Measurements from ENCODE around the gene CCDC152. TPM values are rescaled to one million over a fixed set of nuclear protein-coding genes. Genes with fewer than 3 reads are reported as not detected.
A peak's percentile ranks its signal among the peaks of the same experiment; 100 is the strongest.
"Not testable (repeated sequence)": the region's sequence is repeated elsewhere in the genome, so short reads cannot be mapped to it uniquely, and the experiment has no call there.

CCDC152 gene
- total and polyA plus RNA-seq, 8 donors = 0.19 to 1.3 (median 0.59) TPM

DNA sequence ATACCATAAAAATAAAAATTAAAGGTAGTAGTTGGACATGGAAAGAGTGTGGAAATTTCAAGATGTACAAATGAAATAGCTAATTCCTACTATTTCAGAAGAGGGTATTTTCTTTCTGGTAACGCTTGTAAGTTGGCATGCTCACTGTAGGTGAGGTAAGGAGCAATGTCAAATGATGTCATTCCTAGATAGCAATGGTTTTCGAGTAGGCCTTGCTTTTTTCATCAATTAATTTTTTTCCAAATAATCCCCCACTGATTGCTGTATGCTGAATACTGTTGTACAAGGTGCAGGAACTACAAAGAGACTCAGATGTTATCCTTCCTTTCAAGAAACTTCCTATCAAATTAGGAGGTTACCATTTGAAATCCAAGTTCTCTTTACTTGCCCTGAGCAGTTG is 56.0 kb downstream of the CCDC152 start:
- TF ChIP-seq, protein P1, sequence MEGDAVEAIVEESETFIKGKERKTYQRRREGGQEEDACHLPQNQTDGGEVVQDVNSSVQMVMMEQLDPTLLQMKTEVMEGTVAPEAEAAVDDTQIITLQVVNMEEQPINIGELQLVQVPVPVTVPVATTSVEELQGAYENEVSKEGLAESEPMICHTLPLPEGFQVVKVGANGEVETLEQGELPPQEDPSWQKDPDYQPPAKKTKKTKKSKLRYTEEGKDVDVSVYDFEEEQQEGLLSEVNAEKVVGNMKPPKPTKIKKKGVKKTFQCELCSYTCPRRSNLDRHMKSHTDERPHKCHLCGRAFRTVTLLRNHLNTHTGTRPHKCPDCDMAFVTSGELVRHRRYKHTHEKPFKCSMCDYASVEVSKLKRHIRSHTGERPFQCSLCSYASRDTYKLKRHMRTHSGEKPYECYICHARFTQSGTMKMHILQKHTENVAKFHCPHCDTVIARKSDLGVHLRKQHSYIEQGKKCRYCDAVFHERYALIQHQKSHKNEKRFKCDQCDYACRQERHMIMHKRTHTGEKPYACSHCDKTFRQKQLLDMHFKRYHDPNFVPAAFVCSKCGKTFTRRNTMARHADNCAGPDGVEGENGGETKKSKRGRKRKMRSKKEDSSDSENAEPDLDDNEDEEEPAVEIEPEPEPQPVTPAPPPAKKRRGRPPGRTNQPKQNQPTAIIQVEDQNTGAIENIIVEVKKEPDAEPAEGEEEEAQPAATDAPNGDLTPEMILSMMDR (IDR thresholded peaks at IDR 0.05) = no peak
- no peaks in the 10 kb centered on the region for H3K27me3 ChIP-seq
- FAIRE-seq (no peak), ATAC-seq (no peak), DNase-seq (no peak)
- peak overlapping the region in 3 of 4 donors; percentile 58 to 91 (median 90) for H3K27ac ChIP-seq
- WGBS, 2 donors = 38% methylated on average over 2 of the region's 2 CpGs
- intact Hi-C loops (cut with DNase I) = no loop called here
- H3K9me3 ChIP-seq = no peaks in the 10 kb centered on the region
- peaks cover 7 to 22% (median 14%) of the 10 kb centered on the region in 3 donors for H3K4me1 ChIP-seq
- H3K36me3 ChIP-seq = peaks cover 0 to 3% (median 0%) of the 10 kb centered on the region in 3 donors
- H3K4me3 ChIP-seq = no peak overlapping the region

DNA sequence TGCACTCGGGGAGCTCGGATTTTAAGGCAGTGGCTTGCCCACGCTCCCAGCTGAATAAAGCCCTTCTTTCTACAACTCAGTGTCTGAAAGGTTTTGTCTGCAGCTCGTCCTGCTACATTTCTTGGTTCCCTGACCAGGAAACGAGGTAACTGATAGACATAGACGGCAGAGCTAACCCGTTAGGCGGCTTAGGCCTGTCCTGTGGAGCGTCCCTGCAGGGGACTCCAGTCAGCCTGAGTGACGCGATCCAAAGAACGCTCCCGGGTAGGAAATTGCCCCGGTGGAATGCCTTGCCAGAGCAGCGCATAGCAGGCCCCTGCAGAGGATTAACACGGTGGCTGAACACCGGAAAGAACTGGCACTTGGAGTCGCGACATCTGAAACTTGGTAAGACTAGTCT is 56.9 kb downstream of the CCDC152 start:
- ATAC-seq = no peak
- DNase-seq = peak in 2 of 6 donors; percentile 22 to 42
- no peak overlapping the region for H3K27ac ChIP-seq
- H3K36me3 ChIP-seq = no peaks in the 10 kb centered on the region
- no peak for FAIRE-seq
- H3K9me3 ChIP-seq = no peaks in the 10 kb centered on the region
- H3K27me3 ChIP-seq = no peaks in the 10 kb centered on the region
- H3K4me3 ChIP-seq = no peak overlapping the region
- peaks cover 7 to 17% (median 10%) of the 10 kb centered on the region in 3 donors for H3K4me1 ChIP-seq
- WGBS, 2 donors = 87 to 89% methylated on average over 19 of the region's 19 CpGs
- TF ChIP-seq, protein P1 (IDR thresholded peaks at IDR 0.05) = no peak
- intact Hi-C loops (cut with DNase I) = no loop called here

DNA sequence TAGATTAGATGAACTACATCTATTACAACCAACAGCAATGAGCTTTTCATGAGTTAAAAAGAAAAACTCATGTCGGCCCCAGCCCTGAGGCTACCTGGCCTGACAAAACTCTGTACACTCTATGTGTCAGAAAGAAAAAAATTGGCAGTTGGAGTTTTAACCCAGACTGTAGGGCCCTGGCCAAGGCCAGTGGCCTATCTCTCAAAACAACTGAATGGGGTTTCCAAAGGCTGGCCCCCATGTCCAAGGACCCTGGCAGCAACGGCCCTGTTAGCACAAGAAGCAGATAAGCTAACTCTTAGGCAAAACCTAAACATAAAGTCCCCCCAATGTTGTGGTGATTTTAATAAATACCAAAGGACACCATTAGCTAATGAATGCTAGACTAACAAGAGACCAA is 59.9 kb downstream of the CCDC152 start:
- intact Hi-C loops (cut with DNase I) = not testable (repeated sequence)

DNA sequence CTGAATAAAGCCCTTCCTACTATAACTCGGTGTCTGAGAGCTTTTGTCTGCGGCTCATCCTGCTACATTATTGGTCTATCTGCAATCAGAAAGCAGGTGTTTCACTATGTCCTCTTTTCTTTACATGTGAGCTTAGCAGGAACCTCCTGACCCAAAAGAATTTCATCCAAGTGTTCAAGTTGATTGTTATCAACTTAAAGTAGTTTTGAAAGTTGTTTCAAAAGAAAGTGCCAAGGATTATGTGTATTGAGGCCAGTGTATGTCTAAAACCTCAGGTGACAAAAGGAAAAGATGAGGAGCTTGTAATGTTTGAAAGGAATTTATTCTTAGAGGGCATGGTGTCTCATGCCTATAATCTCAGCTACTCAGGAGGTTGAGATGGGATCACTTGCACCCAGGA is 63.1 kb downstream of the CCDC152 start:
- WGBS, 2 donors = 49 to 73% methylated on average over 2 of the region's 2 CpGs
- ATAC-seq = no peak

More for the DNA sequence above, 59.9 kb downstream of the CCDC152 start:
- H3K36me3 ChIP-seq, FAIRE-seq, H3K27me3 ChIP-seq, ATAC-seq, H3K9me3 ChIP-seq, H3K27ac ChIP-seq, H3K4me3 ChIP-seq, DNase-seq: not testable (repeated sequence)
- 53 to 58% methylated on average over 2 of the region's 2 CpGs for WGBS, 2 donors
- H3K4me1 ChIP-seq = peaks cover 4 to 10% (median 7%) of the 10 kb centered on the region in 3 donors

DNA sequence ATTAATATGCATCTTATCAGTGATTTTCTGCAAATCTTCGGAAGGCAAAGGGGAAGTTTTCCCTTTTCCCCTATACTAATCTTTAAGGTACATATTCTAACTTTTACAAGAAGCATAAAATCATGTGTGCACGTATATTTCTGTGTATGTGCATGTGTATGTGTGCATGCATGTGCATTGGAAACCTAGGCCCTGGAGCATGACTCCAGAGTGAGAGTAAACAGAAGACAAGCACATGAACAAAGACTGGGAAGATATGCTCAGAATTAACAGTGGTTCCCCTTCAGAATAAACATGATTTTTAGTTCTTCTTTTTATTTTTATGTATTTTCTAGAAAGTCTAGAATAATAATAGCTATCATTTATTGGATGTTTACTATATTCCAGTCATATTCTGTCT is 65.9 kb downstream of the CCDC152 start:
- Histone ChIP-seq H3K4me3 (no peak overlapping the region), H3K27ac (no peak overlapping the region), H3K36me3 (no peaks in the 10 kb centered on the region), H3K27me3 (no peaks in the 10 kb centered on the region), H3K9me3 (no peaks in the 10 kb centered on the region), H3K4me1 (peaks cover 0 to 15% (median 11%) of the 10 kb centered on the region in 3 donors)
- intact Hi-C loops (cut with DNase I) = no loop called here
- DNase-seq (no peak), FAIRE-seq (no peak), ATAC-seq (no peak)
- 83 to 86% methylated on average over 2 of the region's 2 CpGs for WGBS, 2 donors
- TF ChIP-seq, protein P1 (IDR thresholded peaks at IDR 0.05) = no peak

More for the DNA sequence above, 63.1 kb downstream of the CCDC152 start:
- Histone ChIP-seq H3K36me3 (no peaks in the 10 kb centered on the region), H3K27me3 (no peaks in the 10 kb centered on the region), H3K4me1 (peaks cover 0 to 11% (median 11%) of the 10 kb centered on the region in 3 donors), H3K9me3 (no peaks in the 10 kb centered on the region), H3K4me3 (no peak overlapping the region), H3K27ac (no peak overlapping the region)
- DNase-seq (no peak), FAIRE-seq (no peak)
- intact Hi-C loops (cut with DNase I) = no loop called here
- TF ChIP-seq, protein P1 (IDR thresholded peaks at IDR 0.05) = no peak

All from pancreas (tissue), 10 donors.